Activated naive CD8-positive, alpha-beta T cell (primary cell): ENCODE measurements around the gene RPTOR.
A peak's percentile ranks its signal among the peaks of the same experiment; 100 is the strongest.

Experiments used
- H3K27ac Mint-ChIP-seq: one replicate; pipeline ENCODE4 v1.8.0; 2021; ENCODE audit warnings: mixed read lengths
- H3K27me3 Mint-ChIP-seq: one replicate; pipeline ENCODE4 v1.8.0; 2021; ENCODE audit warnings: mixed read lengths
- H3K36me3 Mint-ChIP-seq: one replicate; pipeline ENCODE4 v1.8.0; 2021; ENCODE audit warnings: mixed read lengths
- H3K4me1 Mint-ChIP-seq: one replicate; pipeline ENCODE4 v1.8.0; 2021; ENCODE audit warnings: low read depth, mixed read lengths
- H3K4me3 Mint-ChIP-seq: one replicate; pipeline ENCODE4 v1.8.0; 2021; ENCODE audit warnings: mild to moderate bottlenecking, mixed read lengths
- H3K9me3 Mint-ChIP-seq: one replicate; pipeline ENCODE4 v1.8.0; 2021; ENCODE audit warnings: low read depth, mixed read lengths

RPTOR gene

DNA sequence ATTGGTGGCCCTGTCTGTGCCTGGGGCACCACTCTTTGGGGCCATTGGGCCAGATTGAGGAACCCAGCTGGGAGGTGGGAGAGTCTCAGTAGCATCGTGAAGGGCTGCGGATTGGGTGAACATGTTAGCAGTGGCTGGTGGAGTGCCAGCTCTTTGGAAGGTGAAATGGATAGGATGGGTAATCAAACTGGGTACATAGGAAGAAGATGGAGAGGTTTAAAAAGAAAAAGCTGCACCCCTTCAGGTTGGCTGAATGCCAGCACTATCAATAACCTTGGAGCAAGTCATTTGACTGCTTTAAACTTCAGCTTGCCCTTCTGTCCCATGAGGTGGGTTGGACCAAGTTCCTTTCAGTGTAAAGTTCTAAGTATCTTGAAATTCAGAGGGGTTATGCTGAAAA, 95.0 kb downstream of the RPTOR start:
- peaks cover 48% of the 10 kb centered on the region for H3K4me1 Mint-ChIP-seq
- H3K27ac Mint-ChIP-seq, result no peak overlapping the region
- H3K36me3 Mint-ChIP-seq, result peaks cover 12% of the 10 kb centered on the region
- H3K9me3 Mint-ChIP-seq, result no peaks in the 10 kb centered on the region
- H3K27me3 Mint-ChIP-seq, result no peaks in the 10 kb centered on the region
- H3K4me3 Mint-ChIP-seq, result no peak overlapping the region

DNA sequence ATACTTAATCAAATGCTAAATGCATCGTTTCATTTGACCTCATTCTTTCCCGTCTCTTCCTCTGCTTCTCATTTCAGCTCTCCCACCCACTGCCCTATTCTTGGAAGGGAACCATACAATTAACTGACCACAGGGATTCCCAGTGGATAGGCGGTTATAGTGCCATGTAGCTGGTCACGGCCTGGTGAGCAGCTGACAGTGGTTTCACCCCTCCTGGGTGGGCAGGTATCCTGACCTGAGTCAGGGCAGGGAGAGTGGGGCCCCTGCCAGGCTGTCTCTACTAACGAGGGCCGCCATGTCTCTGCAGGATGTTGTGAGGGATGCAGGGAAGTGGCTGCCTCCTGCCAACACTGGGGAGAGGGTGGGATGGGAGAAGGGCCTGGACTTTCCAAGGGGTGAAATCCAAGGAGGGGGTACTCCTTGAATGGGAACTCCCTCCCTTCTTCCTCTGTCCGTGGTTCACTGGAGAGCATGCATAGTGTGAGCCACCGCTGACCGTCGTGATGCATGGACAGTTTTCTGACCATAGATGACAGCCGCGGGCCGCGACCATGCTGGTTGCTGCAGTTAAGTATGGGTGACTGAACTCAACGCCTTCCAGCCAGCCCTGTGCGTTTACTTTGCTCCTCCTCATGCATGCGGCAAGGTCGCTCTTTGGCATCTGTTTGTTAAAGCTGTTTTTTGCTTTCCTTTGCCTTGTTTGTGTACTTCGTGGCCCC, 95.9 kb downstream of the RPTOR start:
- Mint-ChIP-seq H3K36me3 (peaks cover 16% of the 10 kb centered on the region), H3K27ac (no peak overlapping the region), H3K4me1 (peaks cover 51% of the 10 kb centered on the region), H3K4me3 (no peak overlapping the region), H3K9me3 (no peaks in the 10 kb centered on the region), H3K27me3 (no peaks in the 10 kb centered on the region)

DNA sequence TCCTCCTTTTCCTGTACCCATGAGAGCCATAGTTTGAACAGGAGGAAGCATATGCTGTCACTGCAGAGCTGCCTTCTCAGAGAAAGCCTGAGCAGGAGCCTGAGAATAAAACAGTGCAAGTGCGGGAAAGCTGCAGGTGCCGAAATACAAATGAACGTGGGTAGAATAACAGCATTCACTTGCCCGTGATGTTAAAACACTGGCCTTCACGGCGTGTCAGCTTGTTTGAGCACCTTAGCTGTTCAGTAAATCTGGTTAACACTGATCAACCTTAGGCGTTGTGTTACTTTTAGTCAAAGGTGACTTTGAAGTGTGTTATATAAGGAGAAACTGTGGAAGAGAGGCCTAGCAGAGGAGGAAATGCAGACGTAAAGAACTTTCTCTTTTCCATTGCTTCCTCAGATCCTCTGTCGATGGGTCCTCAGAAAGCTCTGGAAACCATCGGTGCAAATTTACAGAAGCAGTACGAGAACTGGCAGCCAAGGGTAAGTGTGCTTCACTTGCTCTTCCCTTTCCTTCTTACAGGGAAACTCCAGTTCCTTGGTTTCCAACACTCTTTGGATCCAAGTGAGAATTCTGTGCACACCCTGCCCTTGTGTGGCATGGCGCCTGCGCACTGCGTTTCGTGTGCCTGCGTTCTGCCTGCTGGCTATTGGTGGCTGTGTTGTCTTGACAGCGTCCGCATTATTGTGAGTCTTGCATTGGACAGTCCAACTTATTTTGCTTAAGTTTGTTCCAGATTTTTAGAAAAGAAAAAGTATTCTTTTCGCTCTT, 98.9 kb downstream of the RPTOR start:
- no peak overlapping the region for H3K27ac Mint-ChIP-seq
- no peak overlapping the region for H3K4me3 Mint-ChIP-seq
- H3K27me3 Mint-ChIP-seq, result no peaks in the 10 kb centered on the region
- no peaks in the 10 kb centered on the region for H3K9me3 Mint-ChIP-seq
- H3K36me3 Mint-ChIP-seq, result peaks cover 20% of the 10 kb centered on the region
- H3K4me1 Mint-ChIP-seq, result peaks cover 57% of the 10 kb centered on the region

DNA sequence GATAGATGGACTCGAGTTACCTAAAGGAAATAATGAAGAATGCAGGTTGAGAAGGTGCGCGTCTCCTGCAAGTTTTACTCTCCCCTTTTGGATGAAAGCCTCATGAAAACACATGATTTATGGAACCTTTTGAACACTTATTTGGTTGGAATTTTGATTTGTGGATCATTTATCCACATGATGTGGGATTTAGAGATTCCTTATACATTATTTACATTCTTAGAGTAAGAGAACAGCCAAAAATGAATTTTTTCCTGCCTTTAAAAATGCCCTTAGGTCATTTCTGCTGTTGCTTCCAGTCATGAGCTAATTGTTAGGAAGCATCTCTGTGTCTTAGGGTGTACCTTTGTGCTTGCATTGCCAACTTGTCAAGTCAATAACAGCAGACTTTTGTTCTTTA, 99.9 kb downstream of the RPTOR start:
- Mint-ChIP-seq H3K36me3 (peaks cover 20% of the 10 kb centered on the region), H3K4me1 (peaks cover 63% of the 10 kb centered on the region), H3K27me3 (no peaks in the 10 kb centered on the region), H3K9me3 (no peaks in the 10 kb centered on the region), H3K27ac (no peak overlapping the region), H3K4me3 (no peak overlapping the region)

DNA sequence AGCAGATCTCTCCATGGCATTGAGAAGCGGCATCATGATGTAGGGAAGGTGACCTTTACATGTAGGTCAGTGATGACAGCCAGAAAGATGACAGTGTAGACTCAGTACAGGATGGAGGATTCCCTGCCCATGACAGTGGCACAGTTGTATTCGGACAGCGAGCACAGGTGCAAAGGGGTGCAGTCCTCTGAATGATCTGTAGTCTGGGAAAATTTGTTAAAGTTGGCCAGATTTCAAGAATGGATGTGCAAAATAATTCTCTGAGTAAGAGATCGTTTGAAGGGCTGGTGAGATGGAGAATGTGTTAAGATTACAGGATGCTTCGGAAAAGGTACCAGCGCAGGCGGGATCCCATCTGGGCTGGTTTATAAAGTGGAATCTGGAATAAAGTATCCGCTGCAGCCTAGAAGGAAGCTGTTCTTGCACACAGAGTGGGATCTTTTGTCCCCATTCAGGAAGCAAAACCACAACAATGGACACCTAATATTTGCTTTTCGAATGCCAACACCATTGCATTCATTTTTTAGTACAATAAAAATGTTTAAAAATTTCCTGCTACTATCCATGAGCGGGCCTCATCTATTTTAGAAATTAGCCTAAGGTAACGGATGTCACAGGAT, 101.2 kb downstream of the RPTOR start:
- H3K27ac Mint-ChIP-seq, result no peak overlapping the region
- peaks cover 71% of the 10 kb centered on the region for H3K4me1 Mint-ChIP-seq
- H3K4me3 Mint-ChIP-seq, result peak overlapping the region; percentile 18
- H3K27me3 Mint-ChIP-seq, result no peaks in the 10 kb centered on the region
- H3K36me3 Mint-ChIP-seq, result peaks cover 28% of the 10 kb centered on the region
- no peaks in the 10 kb centered on the region for H3K9me3 Mint-ChIP-seq

DNA sequence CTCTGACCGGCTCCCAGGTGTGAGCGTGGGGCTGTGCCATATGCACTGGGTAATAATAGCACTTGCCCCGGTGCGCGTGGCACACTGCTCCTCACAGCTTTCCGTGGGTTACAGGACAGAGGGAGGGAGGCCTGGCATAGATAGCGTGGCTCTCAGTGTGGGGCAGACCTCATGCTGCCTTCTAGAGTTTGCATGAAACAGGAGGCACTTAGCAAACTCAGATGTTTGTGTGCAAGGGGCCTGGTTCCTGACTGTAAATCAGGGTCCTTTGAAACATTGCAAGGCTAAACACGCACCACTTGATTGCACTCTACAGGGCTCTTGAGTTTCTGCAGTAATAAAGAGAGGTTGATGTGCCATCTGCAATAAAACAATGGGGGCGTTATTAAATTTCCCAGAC, 101.7 kb downstream of the RPTOR start:
- Mint-ChIP-seq H3K9me3 (no peaks in the 10 kb centered on the region), H3K36me3 (peaks cover 30% of the 10 kb centered on the region), H3K4me1 (peaks cover 75% of the 10 kb centered on the region), H3K4me3 (no peak overlapping the region), H3K27ac (no peak overlapping the region), H3K27me3 (no peaks in the 10 kb centered on the region)

DNA sequence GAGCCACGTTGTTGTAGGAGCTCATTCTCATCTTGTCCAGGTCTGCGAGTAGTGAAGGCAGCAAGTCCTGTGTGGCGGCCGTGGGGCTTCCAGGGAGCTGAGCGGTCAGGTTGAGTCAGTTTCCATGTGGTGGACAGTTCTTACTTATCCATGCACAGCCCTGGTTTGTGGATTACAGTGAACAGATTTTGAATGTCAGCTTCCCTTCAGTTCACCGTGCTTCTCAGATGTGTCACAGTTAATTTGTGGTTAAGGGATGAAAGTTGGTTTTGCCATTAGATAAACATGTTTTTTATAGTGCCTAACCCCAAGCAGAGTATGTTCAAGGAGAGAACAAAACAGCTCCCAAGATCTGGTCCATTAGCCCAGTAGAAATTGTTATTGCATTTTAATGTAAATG, 103.1 kb downstream of the RPTOR start:
- no peaks in the 10 kb centered on the region for H3K27me3 Mint-ChIP-seq
- H3K27ac Mint-ChIP-seq, result peak overlapping the region; percentile 95
- no peaks in the 10 kb centered on the region for H3K9me3 Mint-ChIP-seq
- H3K4me1 Mint-ChIP-seq, result peaks cover 80% of the 10 kb centered on the region
- H3K4me3 Mint-ChIP-seq, result peak overlapping the region; percentile 66
- H3K36me3 Mint-ChIP-seq, result peaks cover 32% of the 10 kb centered on the region

DNA sequence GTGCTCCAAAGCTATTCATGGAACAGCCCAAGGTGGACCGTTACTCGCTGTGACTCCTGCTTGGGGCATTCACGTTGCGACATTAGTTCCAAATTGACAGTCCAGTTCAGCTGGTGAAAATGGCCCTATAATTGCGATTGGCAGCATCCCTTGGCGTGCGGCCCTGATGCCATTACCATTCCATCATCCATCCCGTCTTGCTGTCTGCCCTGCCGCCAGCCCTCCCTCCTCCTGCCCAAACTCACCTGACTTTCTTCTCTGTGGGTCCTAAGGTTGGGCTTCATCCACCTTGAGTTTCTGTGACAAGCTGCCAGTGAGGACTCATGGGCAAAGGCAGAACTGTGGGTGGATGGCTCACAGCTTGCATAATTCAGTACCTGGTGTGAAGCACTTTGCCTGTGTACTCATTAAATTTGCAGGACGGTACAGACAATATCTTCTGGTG, 104.6 kb downstream of the RPTOR start:
- peaks cover 28% of the 10 kb centered on the region for H3K36me3 Mint-ChIP-seq

DNA sequence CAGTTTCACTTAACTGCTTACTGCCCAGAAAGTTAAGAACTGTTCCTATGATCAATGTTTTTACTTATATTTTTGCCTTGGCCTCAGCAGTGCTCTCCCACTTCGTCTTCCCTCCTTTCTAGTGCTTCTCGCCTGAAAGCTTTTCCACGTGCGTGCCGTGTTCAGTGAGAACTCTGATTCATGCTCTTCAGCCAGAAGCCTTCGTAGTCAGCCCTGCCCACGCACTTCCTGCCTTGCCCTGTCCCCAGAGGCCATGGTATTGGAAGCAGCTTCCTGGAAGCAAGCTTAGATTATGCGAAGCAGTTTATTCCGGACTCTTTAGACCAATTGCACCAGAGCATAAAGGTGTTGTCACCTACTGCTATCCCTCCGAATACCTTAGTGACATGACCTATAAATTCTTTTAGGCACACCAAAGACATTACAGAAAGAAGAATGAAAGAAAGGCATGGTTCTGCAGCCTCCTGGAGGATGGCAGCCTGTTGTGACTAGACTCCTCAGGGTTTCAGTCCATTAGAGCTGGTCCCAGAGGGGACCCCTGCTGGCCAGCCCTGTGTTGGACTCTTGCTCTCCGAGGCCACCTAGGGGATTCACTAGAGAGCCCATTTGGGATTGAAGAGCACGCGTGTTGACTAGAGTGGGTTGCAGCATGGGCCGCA, 105.2 kb downstream of the RPTOR start:
- peak overlapping the region; percentile 95 for H3K27ac Mint-ChIP-seq
- H3K27me3 Mint-ChIP-seq, result no peaks in the 10 kb centered on the region
- H3K4me3 Mint-ChIP-seq, result peak overlapping the region; percentile 74
- peaks cover 69% of the 10 kb centered on the region for H3K4me1 Mint-ChIP-seq
- peaks cover 25% of the 10 kb centered on the region for H3K36me3 Mint-ChIP-seq
- no peaks in the 10 kb centered on the region for H3K9me3 Mint-ChIP-seq

More for the DNA sequence above, 104.6 kb downstream of the RPTOR start:
- no peaks in the 10 kb centered on the region for H3K9me3 Mint-ChIP-seq
- H3K4me1 Mint-ChIP-seq, result peaks cover 73% of the 10 kb centered on the region
- H3K27me3 Mint-ChIP-seq, result no peaks in the 10 kb centered on the region
- H3K27ac Mint-ChIP-seq, result peak overlapping the region; percentile 95
- H3K4me3 Mint-ChIP-seq, result peak overlapping the region; percentile 74

DNA sequence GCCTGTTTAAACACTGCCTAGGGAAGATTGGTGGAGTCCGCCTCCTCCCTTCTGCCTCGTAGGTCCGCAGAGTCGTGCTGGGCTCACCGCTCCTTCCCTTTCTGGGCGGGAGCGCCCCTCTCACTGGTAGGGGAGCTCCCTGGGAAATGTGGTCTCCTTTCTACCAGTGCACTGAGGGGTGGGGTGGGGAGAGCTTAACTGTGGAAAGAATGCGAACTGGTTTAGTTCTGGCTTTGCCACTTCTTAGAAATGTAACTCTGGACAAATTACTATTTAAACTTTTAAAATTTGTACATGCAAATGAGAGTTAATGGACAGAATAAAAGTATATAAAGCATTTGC, 105.7 kb downstream of the RPTOR start:
- no peaks in the 10 kb centered on the region for H3K27me3 Mint-ChIP-seq
- H3K36me3 Mint-ChIP-seq, result peaks cover 24% of the 10 kb centered on the region

DNA sequence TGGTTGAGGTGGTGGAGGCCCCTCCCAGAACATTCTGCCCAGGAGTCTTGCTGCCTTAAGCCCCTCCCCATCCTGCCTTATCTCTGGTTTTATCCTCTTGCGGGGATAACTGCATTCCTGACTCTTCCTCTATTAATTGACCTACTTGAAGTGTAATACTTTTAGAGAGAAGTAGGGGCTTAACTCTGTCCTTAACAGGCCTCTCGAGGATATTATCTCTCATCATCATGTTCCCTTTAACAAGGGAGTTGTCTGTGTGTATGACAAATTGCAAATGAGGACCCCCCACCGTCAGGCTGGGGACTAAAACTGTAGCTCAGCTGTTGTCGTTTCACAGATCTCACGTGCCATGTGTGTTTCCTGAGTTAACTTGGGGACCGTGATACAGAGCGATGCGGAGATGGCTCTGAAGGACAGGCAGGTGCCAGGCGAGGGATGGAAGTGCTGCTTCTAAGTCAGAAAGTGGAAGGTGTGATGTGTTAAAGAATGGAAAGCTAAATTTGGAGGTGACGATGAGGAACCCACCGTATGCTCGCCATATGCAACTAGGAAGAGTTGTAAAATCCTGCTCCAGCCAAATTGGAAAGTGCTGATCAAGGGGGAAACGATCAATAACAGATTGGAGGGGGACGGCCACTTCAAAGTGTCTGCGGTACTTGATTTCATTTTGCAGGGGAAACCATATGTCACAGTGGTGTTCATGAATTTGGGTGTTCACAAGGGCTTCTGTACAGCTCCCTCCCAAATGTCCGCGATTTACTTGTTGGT, 106.3 kb downstream of the RPTOR start:
- H3K36me3 Mint-ChIP-seq, result peaks cover 20% of the 10 kb centered on the region
- no peaks in the 10 kb centered on the region for H3K9me3 Mint-ChIP-seq
- H3K4me1 Mint-ChIP-seq, result peaks cover 61% of the 10 kb centered on the region
- H3K27me3 Mint-ChIP-seq, result no peaks in the 10 kb centered on the region
- H3K4me3 Mint-ChIP-seq, result no peak overlapping the region
- H3K27ac Mint-ChIP-seq, result peak overlapping the region; percentile 95

More for the DNA sequence above, 105.7 kb downstream of the RPTOR start:
- H3K4me3 Mint-ChIP-seq, result peak overlapping the region; percentile 74
- peaks cover 66% of the 10 kb centered on the region for H3K4me1 Mint-ChIP-seq
- peak overlapping the region; percentile 95 for H3K27ac Mint-ChIP-seq
- H3K9me3 Mint-ChIP-seq, result no peaks in the 10 kb centered on the region

DNA sequence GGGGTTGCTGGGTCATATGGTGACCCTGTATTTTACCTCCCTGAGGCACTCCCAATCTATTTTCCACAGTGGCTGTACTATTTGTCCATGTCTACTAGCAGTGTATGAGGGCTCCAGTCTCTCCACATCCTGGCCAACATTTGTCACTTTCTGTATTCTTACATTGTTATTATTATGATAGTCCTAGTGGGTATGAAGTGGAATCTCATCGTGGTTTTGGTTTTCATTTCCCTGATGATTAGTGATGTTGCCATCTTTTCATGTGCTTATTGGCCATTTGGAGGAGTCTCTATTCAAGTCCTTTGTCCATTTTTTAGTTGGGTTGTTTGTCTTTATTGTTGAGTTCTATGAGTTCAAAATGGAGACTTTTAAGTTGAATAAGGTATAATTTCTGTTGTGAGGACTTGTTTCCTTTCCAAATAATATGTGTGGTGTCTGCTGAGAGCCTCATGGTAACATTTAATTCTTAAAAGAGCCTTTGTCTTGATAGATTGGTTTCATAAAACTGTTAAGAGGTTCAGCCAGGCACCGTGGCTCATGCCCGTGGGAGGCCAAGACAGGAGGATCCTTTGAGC, 108.2 kb downstream of the RPTOR start:
- H3K4me1 Mint-ChIP-seq, result peaks cover 62% of the 10 kb centered on the region
- H3K36me3 Mint-ChIP-seq, result peaks cover 22% of the 10 kb centered on the region
- no peaks in the 10 kb centered on the region for H3K27me3 Mint-ChIP-seq
- peak overlapping the region; percentile 64 for H3K27ac Mint-ChIP-seq
- H3K4me3 Mint-ChIP-seq, result no peak overlapping the region
- H3K9me3 Mint-ChIP-seq, result no peaks in the 10 kb centered on the region

DNA sequence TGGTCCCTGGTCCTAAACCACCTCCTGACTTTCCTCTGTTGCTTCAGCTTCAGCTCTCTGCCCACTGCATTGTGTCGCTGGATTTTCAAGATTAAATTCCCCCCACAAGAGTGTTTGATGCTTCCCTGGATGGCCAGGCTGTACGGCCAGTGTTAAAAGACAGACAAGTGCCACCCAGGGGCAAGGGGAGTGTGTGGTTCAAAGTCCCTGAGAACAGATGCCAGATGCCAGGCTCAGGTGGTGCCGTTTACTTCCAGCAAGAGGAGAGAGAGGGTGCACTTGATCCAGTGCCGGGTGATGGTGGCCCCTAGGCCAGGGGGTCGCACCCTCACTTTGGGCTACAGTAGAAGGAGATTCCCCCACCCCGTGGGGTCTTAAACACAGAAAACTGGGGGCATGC, 109.2 kb downstream of the RPTOR start:
- peak overlapping the region; percentile 28 for H3K27ac Mint-ChIP-seq
- H3K4me1 Mint-ChIP-seq, result peaks cover 56% of the 10 kb centered on the region
- H3K27me3 Mint-ChIP-seq, result no peaks in the 10 kb centered on the region
- H3K4me3 Mint-ChIP-seq, result no peak overlapping the region
- H3K9me3 Mint-ChIP-seq, result no peaks in the 10 kb centered on the region
- peaks cover 22% of the 10 kb centered on the region for H3K36me3 Mint-ChIP-seq

DNA sequence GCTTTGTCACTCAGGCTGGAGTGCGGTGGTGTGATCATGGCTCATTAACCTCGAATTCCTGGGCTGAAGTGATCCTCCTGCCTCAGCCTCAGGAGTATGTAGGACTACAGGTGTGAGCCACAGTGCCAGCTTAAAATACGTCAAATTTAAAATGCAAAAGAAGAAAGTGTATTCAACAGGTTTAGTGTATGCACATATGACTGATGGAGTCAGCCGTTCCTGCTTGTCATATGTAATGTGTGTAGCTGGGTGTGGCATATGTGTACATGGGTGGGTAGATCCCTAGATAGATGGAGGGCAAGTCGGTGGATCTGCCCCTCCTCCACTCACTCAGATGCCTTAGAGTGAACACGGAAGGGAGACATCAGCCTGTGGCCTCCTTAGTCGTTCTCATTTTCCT, 111.0 kb downstream of the RPTOR start:
- Mint-ChIP-seq H3K27me3 (no peaks in the 10 kb centered on the region), H3K36me3 (peaks cover 16% of the 10 kb centered on the region), H3K4me3 (no peak overlapping the region), H3K9me3 (no peaks in the 10 kb centered on the region), H3K27ac (no peak overlapping the region), H3K4me1 (peaks cover 42% of the 10 kb centered on the region)
